Measurements from ENCODE around the gene MAP4K1. TPM values are rescaled to one million over a fixed set of nuclear protein-coding genes. Genes with fewer than 3 reads are reported as not detected.

Gene MAP4K1
- total RNA-seq, 2 donors from 2014 or later, result 12.3 to 17.8 TPM

- H3K27ac Mint-ChIP-seq, result peak overlapping the region; percentile 10
- Histone ChIP-seq H3K9ac (ENCODE audit: extremely low read depth, low read length, poor library complexity, severe bottlenecking) (no peak overlapping the region), H3K4me1 (ENCODE audit: control insufficient read depth, insufficient read depth, low read length) (peaks cover 23% of the 10 kb centered on the region), H3K9me3 (ENCODE audit: control insufficient read depth, low read length) (no peaks in the 10 kb centered on the region), H3K27me3 (ENCODE audit: control insufficient read depth, insufficient read depth, low read length, poor library complexity, severe bottlenecking) (no peaks in the 10 kb centered on the region), H3K36me3 (ENCODE audit: control insufficient read depth, insufficient read depth, low read length) (peaks cover 50% of the 10 kb centered on the region), H3K4me3 (ENCODE audit: low read length) (no peak overlapping the region), H3K27ac (ENCODE audit: low read depth, low read length) (no peak overlapping the region)
- no peak for DNase-seq
- H3K27me3 Mint-ChIP-seq (ENCODE audit: insufficient read depth), result no peaks in the 10 kb centered on the region
- H3K36me3 Mint-ChIP-seq (ENCODE audit: low read depth), result peaks cover 8% of the 10 kb centered on the region
- peaks cover 83% of the 10 kb centered on the region for H3K4me1 Mint-ChIP-seq
- H3K4me3 Mint-ChIP-seq, result peak overlapping the region; percentile 100
- no peaks in the 10 kb centered on the region for H3K9me3 Mint-ChIP-seq
- WGBS, 2 experiments (ENCODE audit: insufficient coverage in 1 of 2, insufficient read length in 1 of 2), result 77 to 88% methylated on average over 4 to 5 of the region's 7 CpGs
- TF ChIP-seq CTCF (conservative IDR thresholded peaks at IDR 0.05), result no peak
Measured at GRCh38 chr19:38653028-38653571, 35.3 kb upstream of the MAP4K1 start.

GRCh38 chr19:38650911-38651584 lies 33.3 kb upstream of the MAP4K1 start:
- TF ChIP-seq CTCF (conservative IDR thresholded peaks at IDR 0.05), result no peak
- Histone ChIP-seq H3K9ac (ENCODE audit: extremely low read depth, low read length, poor library complexity, severe bottlenecking) (no peak overlapping the region), H3K36me3 (ENCODE audit: control insufficient read depth, insufficient read depth, low read length) (peaks cover 33% of the 10 kb centered on the region), H3K9me3 (ENCODE audit: control insufficient read depth, low read length) (no peaks in the 10 kb centered on the region), H3K27ac (ENCODE audit: low read depth, low read length) (no peak overlapping the region), H3K4me3 (ENCODE audit: low read length) (peak overlapping the region; percentile 99), H3K4me1 (ENCODE audit: control insufficient read depth, insufficient read depth, low read length) (peaks cover 18% of the 10 kb centered on the region), H3K27me3 (ENCODE audit: control insufficient read depth, insufficient read depth, low read length, poor library complexity, severe bottlenecking) (no peaks in the 10 kb centered on the region)
- H3K9me3 Mint-ChIP-seq, result no peaks in the 10 kb centered on the region
- H3K36me3 Mint-ChIP-seq (ENCODE audit: low read depth), result peaks cover 3% of the 10 kb centered on the region
- peak overlapping the region; percentile 100 for H3K4me3 Mint-ChIP-seq
- no peak for DNase-seq
- no peaks in the 10 kb centered on the region for H3K27me3 Mint-ChIP-seq (ENCODE audit: insufficient read depth)
- H3K4me1 Mint-ChIP-seq, result peaks cover 67% of the 10 kb centered on the region
- 88 to 90% methylated on average over 4 to 12 of the region's 12 CpGs for WGBS, 2 experiments (ENCODE audit: insufficient coverage in 1 of 2, insufficient read length in 1 of 2)
- peak overlapping the region; percentile 90 for H3K27ac Mint-ChIP-seq

- Histone ChIP-seq H3K9me3 (ENCODE audit: control insufficient read depth, low read length) (no peaks in the 10 kb centered on the region), H3K9ac (ENCODE audit: extremely low read depth, low read length, poor library complexity, severe bottlenecking) (peak overlapping the region; percentile 71), H3K4me1 (ENCODE audit: control insufficient read depth, insufficient read depth, low read length) (peaks cover 18% of the 10 kb centered on the region), H3K36me3 (ENCODE audit: control insufficient read depth, insufficient read depth, low read length) (peaks cover 25% of the 10 kb centered on the region), H3K4me3 (ENCODE audit: low read length) (peak overlapping the region; percentile 99), H3K27ac (ENCODE audit: low read depth, low read length) (no peak overlapping the region), H3K27me3 (ENCODE audit: control insufficient read depth, insufficient read depth, low read length, poor library complexity, severe bottlenecking) (no peaks in the 10 kb centered on the region)
- 39 to 40% methylated on average over 1 to 8 of the region's 8 CpGs for WGBS, 2 experiments (ENCODE audit: insufficient coverage in 1 of 2, insufficient read length in 1 of 2)
- Mint-ChIP-seq H3K4me3 (peak overlapping the region; percentile 100), H3K27me3 (ENCODE audit: insufficient read depth) (no peaks in the 10 kb centered on the region), H3K9me3 (no peaks in the 10 kb centered on the region), H3K27ac (peak overlapping the region; percentile 90), H3K4me1 (peaks cover 59% of the 10 kb centered on the region), H3K36me3 (ENCODE audit: low read depth) (no peaks in the 10 kb centered on the region)
- TF ChIP-seq CTCF (conservative IDR thresholded peaks at IDR 0.05), result no peak
- DNase-seq, result peak; percentile 69
Measured at GRCh38 chr19:38650172-38650775, 32.5 kb upstream of the MAP4K1 start.
